GM12878 (cell line): Measurements from ENCODE around the gene RAB13. TPM values are rescaled to one million over a fixed set of nuclear protein-coding genes. Genes with fewer than 3 reads are reported as not detected.

Source experiments
- ATAC-seq: fragments of 200-7000 bp; cut with Tn5 transposase; 3 replicates; pipeline ENCODE4 v1.9.1; 2020; ENCODE audit warnings: mild to moderate bottlenecking, moderate library complexity
- BruUV-seq: library from RNA; stranded (reverse); fragments of 400-500 nt; replicated peaks from 2 replicates; lab custom pipeline; 2021; lab: Mats Ljungman, UMichigan
- CTCF ChIA-PET: fragments of 300-600 bp; sonication (Branson Sonifier 250); formaldehyde crosslinking; extraction: SDS; loops from one replicate; lab custom pipeline; 2021; ENCODE audit warnings: inconsistent platforms; lab: Yijun Ruan, JAX
- POLR2A ChIA-PET: fragments of 350-600 bp; formaldehyde crosslinking; extraction: SDS; loops from one replicate; lab custom pipeline; 2021; ENCODE audit warnings: inconsistent platforms; lab: Charles Lee
- RAD21 ChIA-PET: fragments of 300-600 bp; sonication (Branson Sonifier 250); formaldehyde crosslinking; loops from one replicate; lab custom pipeline; 2023; ENCODE audit warnings: antibody characterized with exemption; ENCODE audit not compliant: unreplicated experiment; lab: Charles Lee
- SMC1A ChIA-PET: fragments of 300-600 bp; sonication (Branson Sonifier 250); formaldehyde crosslinking; loops from one replicate; lab custom pipeline; 2023; ENCODE audit not compliant: unreplicated experiment, uncharacterized antibody; lab: Charles Lee
- DNase-seq: peaks from one replicate; pipeline ENCODE4 v3.0.0-alpha.2; 2011; ENCODE audit warnings: low read depth, low spot score
- FAIRE-seq: peaks from 3 replicates; lab custom pipeline; 2011; peaks lifted over from hg19 to GRCh38; lab: Jason Lieb, UNC
- H2AFZ ChIP-seq: 2 replicates; pipeline ENCODE4 v1.6.0; 2011; ENCODE audit warnings: low read depth, low read length, control low read depth; ENCODE audit not compliant: control insufficient read depth
- H3K27ac ChIP-seq: 2 replicates; pipeline ENCODE4 v1.5.1; 2011; ENCODE audit warnings: control low read depth; ENCODE audit not compliant: control insufficient read depth, insufficient read depth
- H3K27me3 ChIP-seq, 2 experiments: replicated peaks in 1 of 2; 2 replicates each; pipeline versions ENCODE4 v1.6.0 to v1.6.1; 2011; ENCODE audit warnings: low read length in 1 of 2; ENCODE audit not compliant: control insufficient read depth in 2 of 2, insufficient read depth in 2 of 2
- H3K36me3 ChIP-seq, 2 experiments: 2 replicates each; pipeline ENCODE4 v1.5.1; 2011; ENCODE audit warnings: low read length in 1 of 2; ENCODE audit not compliant: control insufficient read depth in 2 of 2, insufficient read depth in 2 of 2
- H3K4me1 ChIP-seq: 2 replicates; pipeline ENCODE4 v1.6.1; 2011; ENCODE audit warnings: mild to moderate bottlenecking, low read length, moderate library complexity, mixed read lengths; ENCODE audit not compliant: control insufficient read depth, insufficient read depth
- H3K4me2 ChIP-seq: 2 replicates; pipeline ENCODE4 v1.6.0; 2011; ENCODE audit warnings: control low read depth; ENCODE audit not compliant: control insufficient read depth, insufficient read depth
- H3K4me3 ChIP-seq: fragments of 200-600 bp; sonication (generic); 2 replicates; pipeline ENCODE4 v1.5.1; 2016
- H3K79me2 ChIP-seq: 2 replicates; pipeline ENCODE4 v1.6.0; 2011; ENCODE audit warnings: low read length; ENCODE audit not compliant: control insufficient read depth, insufficient read depth
- H3K9ac ChIP-seq: 2 replicates; pipeline ENCODE4 v1.8.0; 2011; ENCODE audit warnings: low read length, control low read depth, mixed read lengths; ENCODE audit not compliant: control insufficient read depth, insufficient read depth
- H3K9me3 ChIP-seq: replicated peaks from 3 replicates; pipeline ENCODE4 v1.5.1; 2011; ENCODE audit warnings: mild to moderate bottlenecking, low read length; ENCODE audit not compliant: control insufficient read depth, insufficient read depth
- H4K20me1 ChIP-seq: 2 replicates; pipeline ENCODE4 v1.6.0; 2011; ENCODE audit not compliant: control insufficient read depth, insufficient read depth
- ATF7 ChIP-seq: fragments of 450-650 bp; IDR thresholded peaks from 2 replicates; pipeline ENCODE4 v1.6.1; 2016; ENCODE audit warnings: low read depth, mild to moderate bottlenecking
- BACH1 ChIP-seq: fragments of 450-650 bp; IDR thresholded peaks from 2 replicates; pipeline ENCODE4 v1.6.1; 2017; ENCODE audit warnings: mild to moderate bottlenecking, borderline replicate concordance
- BHLHE40 ChIP-seq, 2 experiments: fragments of 450-650 bp in 1 of 2; IDR thresholded peaks; 2 replicates each; pipeline ENCODE4 v1.6.1; 2011 to 2017; ENCODE audit warnings: low read depth in 2 of 2, borderline replicate concordance in 1 of 2, improper control_type of control experiment in 1 of 2, low read length in 1 of 2, mild to moderate bottlenecking in 1 of 2
- EED ChIP-seq: sonication (generic); IDR thresholded peaks from 2 replicates; pipeline ENCODE4 v1.6.1; 2016; ENCODE audit warnings: antibody characterized with exemption, low read depth
- EGR1 ChIP-seq, 2 experiments: IDR thresholded peaks; 1 replicate in 1 of 2; 2 replicates in 1 of 2; pipeline ENCODE4 v1.6.1; 2011 to 2012; ENCODE audit warnings: low read depth in 2 of 2, low read length in 2 of 2, borderline replicate concordance in 1 of 2, mild to moderate bottlenecking in 1 of 2, moderate library complexity in 1 of 2
- ETV6 ChIP-seq, 2 experiments: fragments of 450-650 bp in 1 of 2; IDR thresholded peaks in 1 of 2; conservative IDR thresholded peaks in 1 of 2; 2 replicates each; pipeline ENCODE4 v1.6.1; 2014; ENCODE audit warnings: antibody characterized with exemption in 1 of 2, borderline replicate concordance in 1 of 2, low read depth in 1 of 2, mild to moderate bottlenecking in 1 of 2, moderate library complexity in 1 of 2
- FOXM1 ChIP-seq: IDR thresholded peaks from 2 replicates; pipeline ENCODE4 v1.6.1; 2012; ENCODE audit warnings: low read depth, mild to moderate bottlenecking, inconsistent platforms, low read length, moderate library complexity
- HCFC1 ChIP-seq: fragments of 150-350 bp; IDR thresholded peaks from 2 replicates; pipeline ENCODE4 v1.6.1; 2014; ENCODE audit warnings: low read length
- MEF2B ChIP-seq: fragments of 450-650 bp; IDR thresholded peaks from 2 replicates; pipeline ENCODE4 v1.6.1; 2018; ENCODE audit warnings: mild to moderate bottlenecking, moderate library complexity; ENCODE audit not compliant: partially characterized antibody, poor library complexity, severe bottlenecking
- NBN ChIP-seq: fragments of 450-650 bp; IDR thresholded peaks from 2 replicates; pipeline ENCODE4 v1.6.1; 2016
- RAD21 ChIP-seq: IDR thresholded peaks from 2 replicates; pipeline ENCODE4 v1.6.1; 2011; ENCODE audit warnings: mild to moderate bottlenecking, low read depth, low read length, moderate library complexity; ENCODE audit not compliant: insufficient read depth
- SMARCA5 ChIP-seq: fragments of 450-650 bp; IDR thresholded peaks from 2 replicates; pipeline ENCODE4 v1.6.1; 2017; ENCODE audit warnings: mild to moderate bottlenecking
- SP1 ChIP-seq: IDR thresholded peaks from one replicate; pipeline ENCODE4 v1.6.1; 2011; ENCODE audit warnings: low read depth, low read length
- SREBF2 ChIP-seq: IDR thresholded peaks from 2 replicates; pipeline ENCODE4 v1.6.1; 2012; ENCODE audit warnings: mild to moderate bottlenecking, low read length
- SUZ12 ChIP-seq: fragments of 200-600 bp; sonication (generic); IDR thresholded peaks from one replicate; pipeline ENCODE4 v1.6.1; 2018; ENCODE audit warnings: antibody characterized with exemption, mild to moderate bottlenecking; ENCODE audit not compliant: unreplicated experiment
- TARDBP ChIP-seq: IDR thresholded peaks from 2 replicates; pipeline ENCODE4 v1.6.1; 2016; ENCODE audit warnings: borderline replicate concordance
- TCF12 ChIP-seq: IDR thresholded peaks from 2 replicates; pipeline ENCODE4 v1.6.1; 2011; ENCODE audit warnings: low read depth, mild to moderate bottlenecking, low read length
- TCF3 ChIP-seq: IDR thresholded peaks from 2 replicates; pipeline ENCODE4 v1.6.1; 2012; ENCODE audit warnings: low read depth, mild to moderate bottlenecking, low read length, borderline replicate concordance; ENCODE audit not compliant: insufficient read depth
- TCF7 ChIP-seq: IDR thresholded peaks from 2 replicates; pipeline ENCODE4 v1.6.1; 2014; ENCODE audit warnings: antibody characterized with exemption, borderline replicate concordance
- ZNF622 ChIP-seq: fragments of 450-650 bp; IDR thresholded peaks from 2 replicates; pipeline ENCODE4 v1.6.1; 2017; ENCODE audit warnings: mild to moderate bottlenecking, inconsistent platforms
- WGBS: methylation state at CpG from one replicate; pipeline ENCODE4 v1.1.6; 2016; ENCODE audit warnings: low lambda C conversion rate; ENCODE audit not compliant: insufficient replicate concordance, insufficient coverage; ENCODE audit errors: missing lambda C conversion rate; 5-methylcytosine and 5-hydroxymethylcytosine counted together
- in situ Hi-C: fragments of 300-500 bp; cut with MboI; formaldehyde crosslinking; loops from 9 replicates; pipeline ENCODE4 v1.14.3; 2018; ENCODE audit warnings: mixed read lengths
- intact Hi-C: fragments of 100-400 bp; cut with micrococcal nuclease; formaldehyde crosslinking; loops from one replicate; pipeline ENCODE4 v1.14.2; 2022; ENCODE audit not compliant: unreplicated experiment
- polyA plus RNA-seq, 11 experiments: library from polyadenylated mRNA; depleted of rRNA in 4 of 11; unstranded in 6 of 11; stranded (reverse) in 5 of 11; fragments of >200 nt; fragmentation: Nextera tagmentation in 4 of 11; fragmentation: Illumina TruSeq in 1 of 11; extraction: Ambion mirVana in 4 of 11; extraction: Trizol in 1 of 11; gene quantifications; 1 replicate in 1 of 11; 2 replicates in 10 of 11; pipeline versions ENCODE4 v1.2.1 to v1.2.3, GENCODE V29; 2011 to 2016; ENCODE audit warnings: inconsistent platforms in 2 of 11, missing spikeins in 2 of 11, low read depth in 1 of 11
- total RNA-seq, 4 experiments: library from RNA; depleted of rRNA in 3 of 4; stranded (reverse); fragments of >200 nt in 3 of 4; fragmentation: Illumina TruSeq in 1 of 4; extraction: Trizol in 1 of 4; gene quantifications; 2 replicates each; pipeline versions ENCODE4 v1.2.1 to v1.2.3, GENCODE V29; 2013 to 2021
- TF ChIP-seq, protein P1 (sequence below): fragments of 450-650 bp; formaldehyde crosslinking; IDR thresholded peaks from 2 replicates; pipeline ENCODE4 v1.4.0; 2020; ENCODE audit warnings: mild to moderate bottlenecking, moderate library complexity

Gene RAB13
- total and polyA plus RNA-seq, 10 of the 15 experiments (the other 5 are each of a cell fraction or from before 2014, with no cell fraction given): 0.75 to 30.7 (median 15.9) TPM

GRCh38 chr1:153946622-153947241 is 39.4 kb downstream of the RAB13 start, which contains the start of gene DENND4B:
DENND4B (minus strand) TSS chr1:153946718; CDS start chr1:153944374, 2,344 bp downstream.
- BruUV-seq: no TSS peak
- ChIA-PET RAD21 (interaction anchor here (0.6 to 4.9 kb wide), 21 partner anchors 10 to 1009 kb away, joined by 3 to 55 read pairs (median 4); partner anchors contain the start of genes CREB3L4, CRTC2, GATAD2B and JTB), CTCF (interaction anchor here (0.6 to 4.8 kb wide), 19 partner anchors 10 to 436 kb away, joined by 3 to 54 read pairs (median 6); partner anchors contain the start of genes CREB3L4, CRTC2, GATAD2B and JTB), SMC1A (interaction anchor here (0.6 to 4.5 kb wide), 14 partner anchors 9 to 161 kb away, joined by 3 to 59 read pairs (median 4); partner anchors contain the start of genes CREB3L4, GATAD2B, JTB and RAB13), POLR2A (interaction anchor here (0.5 to 5.3 kb wide), 16 partner anchors 8 to 313 kb away, joined by 3 to 83 read pairs (median 4); partner anchors contain the start of genes CHTOP, CREB3L4, GATAD2B and JTB)
- Histone ChIP-seq H4K20me1 (no peaks in the 10 kb centered on the region), H3K79me2 (peaks cover 29% of the 10 kb centered on the region), H3K4me3 (peak within 1 kb of the TSS; percentile 100), H3K36me3 (peaks cover 26 to 27% of the 10 kb centered on the region in 2 experiments; a peak in 3 of 4 replicates), H3K27me3 (no peaks in the 10 kb centered on the region), H3K9me3 (no peaks in the 10 kb centered on the region), H2AFZ (peak within 1 kb of the TSS; percentile 62), H3K4me1 (peaks cover 21% of the 10 kb centered on the region), H3K27ac (peak within 1 kb of the TSS; percentile 95), H3K9ac (peak within 1 kb of the TSS; percentile 99), H3K4me2 (peak within 1 kb of the TSS; percentile 100)
- intact Hi-C loops (loop anchor here (1.0 kb wide), 1 partner anchor 149 kb away; no protein-coding TSS in a partner anchor), in situ Hi-C loops (no loop called here)
- ATAC-seq (peak; percentile 80), FAIRE-seq (peak; percentile 13), DNase-seq (no peak)
- WGBS: 3% methylated on average over 18 of the region's 28 CpGs
- peak; percentile 59; the same call in 1 of the 2 replicates for TF ChIP-seq TCF12
- peak; percentile 70; the same call in 1 of the 2 replicates for TF ChIP-seq TARDBP
- peak; percentile 44; the same call in 1 of the 2 replicates for TF ChIP-seq HCFC1
- no peak for TF ChIP-seq SREBF2
- no peak for TF ChIP-seq SUZ12
- TF ChIP-seq BHLHE40 (IDR thresholded peaks at IDR 0.05; ENCODE audit: borderline replicate concordance in 1 of 2, low read depth in 2 of 2, low read length in 1 of 2): peak; percentile 80 to 87; a peak in 3 of 4 replicates
- TF ChIP-seq SMARCA5: no peak; the same call in 1 of the 2 replicates
- TF ChIP-seq EED: peak; percentile 74
- TF ChIP-seq FOXM1: peak; percentile 38; the same call in 1 of the 2 replicates
- peak; percentile 17; the same call in 1 of the 2 replicates for TF ChIP-seq BACH1
- TF ChIP-seq ATF7: no peak
- no peak for TF ChIP-seq ZNF622
- TF ChIP-seq NBN: peak; percentile 59; the same call in 1 of the 2 replicates
- TF ChIP-seq ETV6 (conservative IDR thresholded peaks at IDR 0.05 in 1 of 2, IDR thresholded peaks at IDR 0.05 in 1 of 2; ENCODE audit: borderline replicate concordance in 1 of 2, low read depth in 1 of 2): 0 out of 4 replicates have a peak, but pooled peaks of 1 of the 2 experiments have one; percentile 37
- TF ChIP-seq TCF7: no peak
- TF ChIP-seq SP1: peak; percentile 26
- TF ChIP-seq TCF3: peak; percentile 51; the same call in 1 of the 2 replicates
- peak in 1 of 2 experiments; percentile 51; a peak in 1 of 3 replicates for TF ChIP-seq EGR1 (IDR thresholded peaks at IDR 0.05; ENCODE audit: borderline replicate concordance in 1 of 2, low read depth in 2 of 2, low read length in 2 of 2)
- TF ChIP-seq RAD21: peak; percentile 65
- TF ChIP-seq, protein P1, sequence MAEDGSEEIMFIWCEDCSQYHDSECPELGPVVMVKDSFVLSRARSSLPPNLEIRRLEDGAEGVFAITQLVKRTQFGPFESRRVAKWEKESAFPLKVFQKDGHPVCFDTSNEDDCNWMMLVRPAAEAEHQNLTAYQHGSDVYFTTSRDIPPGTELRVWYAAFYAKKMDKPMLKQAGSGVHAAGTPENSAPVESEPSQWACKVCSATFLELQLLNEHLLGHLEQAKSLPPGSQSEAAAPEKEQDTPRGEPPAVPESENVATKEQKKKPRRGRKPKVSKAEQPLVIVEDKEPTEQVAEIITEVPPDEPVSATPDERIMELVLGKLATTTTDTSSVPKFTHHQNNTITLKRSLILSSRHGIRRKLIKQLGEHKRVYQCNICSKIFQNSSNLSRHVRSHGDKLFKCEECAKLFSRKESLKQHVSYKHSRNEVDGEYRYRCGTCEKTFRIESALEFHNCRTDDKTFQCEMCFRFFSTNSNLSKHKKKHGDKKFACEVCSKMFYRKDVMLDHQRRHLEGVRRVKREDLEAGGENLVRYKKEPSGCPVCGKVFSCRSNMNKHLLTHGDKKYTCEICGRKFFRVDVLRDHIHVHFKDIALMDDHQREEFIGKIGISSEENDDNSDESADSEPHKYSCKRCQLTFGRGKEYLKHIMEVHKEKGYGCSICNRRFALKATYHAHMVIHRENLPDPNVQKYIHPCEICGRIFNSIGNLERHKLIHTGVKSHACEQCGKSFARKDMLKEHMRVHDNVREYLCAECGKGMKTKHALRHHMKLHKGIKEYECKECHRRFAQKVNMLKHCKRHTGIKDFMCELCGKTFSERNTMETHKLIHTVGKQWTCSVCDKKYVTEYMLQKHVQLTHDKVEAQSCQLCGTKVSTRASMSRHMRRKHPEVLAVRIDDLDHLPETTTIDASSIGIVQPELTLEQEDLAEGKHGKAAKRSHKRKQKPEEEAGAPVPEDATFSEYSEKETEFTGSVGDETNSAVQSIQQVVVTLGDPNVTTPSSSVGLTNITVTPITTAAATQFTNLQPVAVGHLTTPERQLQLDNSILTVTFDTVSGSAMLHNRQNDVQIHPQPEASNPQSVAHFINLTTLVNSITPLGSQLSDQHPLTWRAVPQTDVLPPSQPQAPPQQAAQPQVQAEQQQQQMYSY (CRISPR knock-in tag): no peak
- TF ChIP-seq MEF2B: peak; percentile 20
